Keratinocyte (primary cell): ENCODE measurements around the gene MAOA. TPM values are rescaled to one million over a fixed set of nuclear protein-coding genes. Genes with fewer than 3 reads are reported as not detected.

Experiments used
- DNase-seq: peaks from one replicate; pipeline ENCODE4 v3.0.0-alpha.2; 2011; ENCODE audit warnings: low read depth, missing footprints, low spot score
- FAIRE-seq: peaks from 2 replicates; lab custom pipeline; 2011; peaks lifted over from hg19 to GRCh38; lab: Jason Lieb, UNC
- H2AFZ ChIP-seq: 2 replicates; pipeline ENCODE4 v1.6.0; 2012; ENCODE audit warnings: low read length, control low read depth, inconsistent platforms; ENCODE audit not compliant: control insufficient read depth
- H3K27ac ChIP-seq: 2 replicates; pipeline ENCODE4 v1.5.1; 2011; ENCODE audit warnings: low read length; ENCODE audit not compliant: control insufficient read depth, insufficient read depth
- H3K27me3 ChIP-seq: 3 replicates; pipeline ENCODE4 v1.6.0; 2011; ENCODE audit warnings: low read length; ENCODE audit not compliant: control insufficient read depth, insufficient read depth; ENCODE audit errors: extremely low read depth
- H3K36me3 ChIP-seq, 2 experiments: 2 replicates in 1 of 2; 3 replicates in 1 of 2; pipeline ENCODE4 v1.5.1; 2011; ENCODE audit warnings: low read length in 2 of 2, mild to moderate bottlenecking in 1 of 2; ENCODE audit not compliant: control insufficient read depth in 2 of 2, insufficient read depth in 2 of 2; ENCODE audit errors: extremely low read depth in 1 of 2
- H3K4me1 ChIP-seq: 3 replicates; pipeline ENCODE4 v1.5.1; 2011; ENCODE audit warnings: low read length; ENCODE audit not compliant: control insufficient read depth, insufficient read depth; ENCODE audit errors: extremely low read depth
- H3K4me2 ChIP-seq: 3 replicates; pipeline ENCODE4 v1.6.0; 2011; ENCODE audit warnings: low read depth, low read length; ENCODE audit not compliant: control insufficient read depth, insufficient read depth; ENCODE audit errors: extremely low read depth
- H3K4me3 ChIP-seq, 3 experiments: fragments of 200-600 bp in 1 of 3; sonication (generic) in 1 of 3; 2 replicates in 2 of 3; 3 replicates in 1 of 3; pipeline ENCODE4 v1.5.1; 2011 to 2016; ENCODE audit warnings: low read length in 3 of 3, mild to moderate bottlenecking in 3 of 3, control low read depth in 2 of 3, inconsistent platforms in 1 of 3, low read depth in 1 of 3, mixed read lengths in 1 of 3, mixed run types in 1 of 3, moderate library complexity in 1 of 3; ENCODE audit not compliant: control insufficient read depth in 2 of 3, insufficient read depth in 2 of 3; ENCODE audit errors: extremely low read depth in 1 of 3
- H3K79me2 ChIP-seq: 2 replicates; pipeline ENCODE4 v1.6.0; 2012; ENCODE audit warnings: low read length; ENCODE audit not compliant: control insufficient read depth, insufficient read depth
- H3K9ac ChIP-seq: 3 replicates; pipeline ENCODE4 v1.6.0; 2011; ENCODE audit warnings: low read length; ENCODE audit not compliant: control insufficient read depth, insufficient read depth; ENCODE audit errors: extremely low read depth
- H3K9me1 ChIP-seq: 3 replicates; pipeline ENCODE4 v1.6.0; 2011; ENCODE audit warnings: low read length; ENCODE audit not compliant: control insufficient read depth, insufficient read depth; ENCODE audit errors: extremely low read depth
- H3K9me3 ChIP-seq: 2 replicates; pipeline ENCODE4 v1.5.1; 2012; ENCODE audit warnings: low read depth, low read length; ENCODE audit not compliant: control insufficient read depth
- H4K20me1 ChIP-seq: 3 replicates; pipeline ENCODE4 v1.6.0; 2011; ENCODE audit warnings: low read length; ENCODE audit not compliant: control insufficient read depth, insufficient read depth; ENCODE audit errors: extremely low read depth
- EZH2 ChIP-seq: IDR thresholded peaks from one replicate; pipeline ENCODE4 v1.6.1; 2012; ENCODE audit warnings: inconsistent platforms, mild to moderate bottlenecking, low read length, moderate library complexity
- dilution Hi-C: fragments of 300-500 bp; cut with MboI; formaldehyde crosslinking; loops from one replicate; pipeline ENCODE4 v1.7.0; 2020; ENCODE audit warnings: low sequenced_read_pairs; ENCODE audit not compliant: extremely low pct_ligation_motif_present
- polyA plus RNA-seq, 5 experiments: library from polyadenylated mRNA; depleted of rRNA in 3 of 5; stranded (reverse) in 3 of 5; stranded (forward) in 1 of 5; unstranded in 1 of 5; fragments of >200 nt; gene quantifications; 1 replicate in 1 of 5; 2 replicates in 3 of 5; 3 replicates in 1 of 5; pipeline versions ENCODE4 v1.2.1 to v1.2.3, GENCODE V29; 2011 to 2012; ENCODE audit warnings: missing spikeins in 2 of 5, low read depth in 1 of 5, low replicate concordance in 1 of 5
- TF ChIP-seq, protein P1 (sequence below), 3 experiments: IDR thresholded peaks in 1 of 3; conservative IDR thresholded peaks in 1 of 3; optimal IDR thresholded peaks in 1 of 3; 2 replicates in 2 of 3; 3 replicates in 1 of 3; pipeline versions ENCODE3 to v1.5.1; 2011; ENCODE audit warnings: low read length in 3 of 3, mild to moderate bottlenecking in 3 of 3, moderate library complexity in 2 of 3, control low read depth in 1 of 3, inconsistent platforms in 1 of 3; ENCODE audit not compliant: insufficient read depth in 2 of 3; ENCODE audit errors: extremely low read depth in 1 of 3

The MAOA gene
- polyA plus RNA-seq, 1 donor (not counting 4 experiments of a cell fraction or from before 2014, with no cell fraction given), result 69.7 TPM

GRCh38 chrX:43706786-43707370 is 50.8 kb downstream of the MAOA start:
- FAIRE-seq, result no peak
- dilution Hi-C loops, result no loop called here
- peaks cover 0 to under 1% of the 10 kb centered on the region in 2 experiments for H3K36me3 ChIP-seq

DNA sequence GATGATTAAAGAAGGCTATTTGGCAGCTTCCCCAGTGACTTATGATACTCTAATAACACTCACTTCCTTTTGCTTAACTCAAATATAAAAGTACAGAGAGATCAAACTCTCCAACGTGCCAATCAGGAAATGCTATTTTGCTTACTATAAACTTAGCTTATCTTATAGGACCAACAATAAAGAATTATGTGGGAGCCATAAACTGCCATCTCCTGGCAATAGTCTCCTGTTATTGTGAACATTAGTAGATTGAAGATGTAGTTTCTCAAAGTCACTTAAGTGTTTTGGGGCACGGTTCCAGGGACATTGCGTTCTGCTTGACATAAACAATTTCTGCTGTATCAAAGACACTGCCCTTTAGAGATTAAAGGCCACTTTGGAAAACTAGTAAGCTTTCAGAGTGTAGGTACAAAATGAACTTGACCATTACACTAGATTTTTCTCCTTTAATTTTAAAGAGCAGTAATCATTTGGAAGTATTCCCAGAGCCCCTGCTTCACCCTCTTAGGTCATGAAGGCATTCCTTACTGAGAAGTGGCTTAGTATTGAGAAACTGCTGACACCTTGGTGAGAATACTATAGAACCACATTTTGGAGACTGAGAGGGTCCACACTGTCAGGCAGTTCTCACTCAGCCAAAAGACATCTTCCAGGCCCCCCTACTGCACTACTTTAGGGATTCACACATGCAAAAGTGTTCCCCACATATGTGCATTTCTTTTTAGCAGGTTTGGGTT is 51.9 kb downstream of the MAOA start:
- H4K20me1 ChIP-seq, result no peaks in the 10 kb centered on the region
- H3K27ac ChIP-seq, result no peak overlapping the region
- no peaks in the 10 kb centered on the region for H3K9me1 ChIP-seq
- H3K79me2 ChIP-seq, result no peaks in the 10 kb centered on the region
- dilution Hi-C loops, result no loop called here
- H3K4me2 ChIP-seq, result peak overlapping the region; percentile 19
- H3K27me3 ChIP-seq, result no peaks in the 10 kb centered on the region
- TF ChIP-seq, protein P1, sequence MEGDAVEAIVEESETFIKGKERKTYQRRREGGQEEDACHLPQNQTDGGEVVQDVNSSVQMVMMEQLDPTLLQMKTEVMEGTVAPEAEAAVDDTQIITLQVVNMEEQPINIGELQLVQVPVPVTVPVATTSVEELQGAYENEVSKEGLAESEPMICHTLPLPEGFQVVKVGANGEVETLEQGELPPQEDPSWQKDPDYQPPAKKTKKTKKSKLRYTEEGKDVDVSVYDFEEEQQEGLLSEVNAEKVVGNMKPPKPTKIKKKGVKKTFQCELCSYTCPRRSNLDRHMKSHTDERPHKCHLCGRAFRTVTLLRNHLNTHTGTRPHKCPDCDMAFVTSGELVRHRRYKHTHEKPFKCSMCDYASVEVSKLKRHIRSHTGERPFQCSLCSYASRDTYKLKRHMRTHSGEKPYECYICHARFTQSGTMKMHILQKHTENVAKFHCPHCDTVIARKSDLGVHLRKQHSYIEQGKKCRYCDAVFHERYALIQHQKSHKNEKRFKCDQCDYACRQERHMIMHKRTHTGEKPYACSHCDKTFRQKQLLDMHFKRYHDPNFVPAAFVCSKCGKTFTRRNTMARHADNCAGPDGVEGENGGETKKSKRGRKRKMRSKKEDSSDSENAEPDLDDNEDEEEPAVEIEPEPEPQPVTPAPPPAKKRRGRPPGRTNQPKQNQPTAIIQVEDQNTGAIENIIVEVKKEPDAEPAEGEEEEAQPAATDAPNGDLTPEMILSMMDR (optimal IDR thresholded peaks at IDR 0.05 in 1 of 3, IDR thresholded peaks at IDR 0.05 in 1 of 3, conservative IDR thresholded peaks at IDR 0.05 in 1 of 3; ENCODE audit: extremely low read depth in 1 of 3, insufficient read depth in 2 of 3, low read length in 3 of 3), result no peak
- no peak for TF ChIP-seq EZH2
- H3K4me3 ChIP-seq, result no peak overlapping the region
- H3K4me1 ChIP-seq, result peaks cover 21% of the 10 kb centered on the region
- peaks cover 0 to 3% of the 10 kb centered on the region in 2 experiments for H3K36me3 ChIP-seq
- no peak overlapping the region for H2AFZ ChIP-seq
- no peaks in the 10 kb centered on the region for H3K9me3 ChIP-seq
- no peak overlapping the region for H3K9ac ChIP-seq
- DNase-seq, result no peak
- FAIRE-seq, result no peak

More at GRCh38 chrX:43706786-43707370, 50.8 kb downstream of the MAOA start:
- Histone ChIP-seq H3K9me1 (no peaks in the 10 kb centered on the region), H3K9me3 (no peaks in the 10 kb centered on the region), H3K27ac (no peak overlapping the region), H3K9ac (no peak overlapping the region), H4K20me1 (no peaks in the 10 kb centered on the region), H3K4me1 (peaks cover 27% of the 10 kb centered on the region), H3K4me3 (no peak overlapping the region), H2AFZ (no peak overlapping the region), H3K79me2 (no peaks in the 10 kb centered on the region), H3K27me3 (no peaks in the 10 kb centered on the region), H3K4me2 (no peak overlapping the region)
- DNase-seq, result no peak
- TF ChIP-seq, protein P1 (optimal IDR thresholded peaks at IDR 0.05 in 1 of 3, IDR thresholded peaks at IDR 0.05 in 1 of 3, conservative IDR thresholded peaks at IDR 0.05 in 1 of 3; ENCODE audit: extremely low read depth in 1 of 3, insufficient read depth in 2 of 3, low read length in 3 of 3), result no peak
- TF ChIP-seq EZH2, result no peak
